Breast epithelium (tissue), 3 donors: ENCODE measurements around the gene CCDC87.

Source experiments
- POLR2A ChIP-seq: fragments of 450-650 bp; IDR thresholded peaks from one replicate; pipeline ENCODE4 v1.6.1; 2016; ENCODE audit warnings: antibody characterized with exemption, mild to moderate bottlenecking, moderate library complexity
- TF ChIP-seq, protein P1 (sequence below), 3 donors: fragments of 450-650 bp; IDR thresholded peaks; one replicate each; pipeline ENCODE4 v1.5.1; 2016 to 2017; ENCODE audit warnings: antibody characterized with exemption in 3 of 3, mild to moderate bottlenecking in 3 of 3, moderate library complexity in 3 of 3

- no peak for TF ChIP-seq POLR2A
- TF ChIP-seq, protein P1, sequence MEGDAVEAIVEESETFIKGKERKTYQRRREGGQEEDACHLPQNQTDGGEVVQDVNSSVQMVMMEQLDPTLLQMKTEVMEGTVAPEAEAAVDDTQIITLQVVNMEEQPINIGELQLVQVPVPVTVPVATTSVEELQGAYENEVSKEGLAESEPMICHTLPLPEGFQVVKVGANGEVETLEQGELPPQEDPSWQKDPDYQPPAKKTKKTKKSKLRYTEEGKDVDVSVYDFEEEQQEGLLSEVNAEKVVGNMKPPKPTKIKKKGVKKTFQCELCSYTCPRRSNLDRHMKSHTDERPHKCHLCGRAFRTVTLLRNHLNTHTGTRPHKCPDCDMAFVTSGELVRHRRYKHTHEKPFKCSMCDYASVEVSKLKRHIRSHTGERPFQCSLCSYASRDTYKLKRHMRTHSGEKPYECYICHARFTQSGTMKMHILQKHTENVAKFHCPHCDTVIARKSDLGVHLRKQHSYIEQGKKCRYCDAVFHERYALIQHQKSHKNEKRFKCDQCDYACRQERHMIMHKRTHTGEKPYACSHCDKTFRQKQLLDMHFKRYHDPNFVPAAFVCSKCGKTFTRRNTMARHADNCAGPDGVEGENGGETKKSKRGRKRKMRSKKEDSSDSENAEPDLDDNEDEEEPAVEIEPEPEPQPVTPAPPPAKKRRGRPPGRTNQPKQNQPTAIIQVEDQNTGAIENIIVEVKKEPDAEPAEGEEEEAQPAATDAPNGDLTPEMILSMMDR (IDR thresholded peaks at IDR 0.05), result no peak
Measured at GRCh38 chr11:66545701-66546367, 47.0 kb downstream of the CCDC87 start, which contains the start of gene ZDHHC24.
